HG03103 (cell line): Measurements from ENCODE around the gene AHCY.

Experiments
- ATAC-seq: cut with Tn5 transposase; IDR thresholded peaks from one replicate; pipeline ENCODE4 v1.9.1; 2021; ENCODE audit warnings: low read depth; ENCODE audit not compliant: unreplicated experiment

Gene AHCY

DNA sequence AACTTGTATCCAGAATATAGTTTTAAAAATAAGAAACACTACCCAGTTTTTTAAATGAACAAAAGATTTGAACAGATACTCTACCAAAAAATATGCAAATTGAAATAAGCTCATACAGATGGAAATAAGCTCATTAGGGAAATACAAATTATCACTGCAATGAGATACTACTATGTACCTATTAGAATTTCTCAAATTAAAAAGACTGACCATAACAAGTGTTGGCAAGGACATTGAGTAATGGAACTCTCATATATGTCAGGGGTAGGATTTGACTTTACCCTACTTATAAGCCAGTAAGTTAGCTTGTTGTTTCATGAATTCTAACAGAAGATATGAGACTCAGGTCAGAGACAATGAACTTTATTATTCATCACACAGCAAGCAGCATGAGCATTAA lies 71.5 kb downstream of the AHCY start:
- no peak for ATAC-seq
